Lower leg skin (tissue), 3 donors: ENCODE measurements around the gene FRMD6.

ENCODE experiments used
- POLR2A ChIP-seq, 2 donors: fragments of 450-650 bp; IDR thresholded peaks; one replicate each; pipeline ENCODE4 v1.6.1; 2016 to 2017; ENCODE audit warnings: antibody characterized with exemption in 2 of 2, mild to moderate bottlenecking in 1 of 2, moderate library complexity in 1 of 2
- TF ChIP-seq, protein P1 (sequence below), 3 donors: fragments of 450-650 bp; IDR thresholded peaks; one replicate each; pipeline ENCODE4 v1.5.1; 2016; ENCODE audit warnings: antibody characterized with exemption in 3 of 3, mild to moderate bottlenecking in 3 of 3, moderate library complexity in 2 of 3

GRCh38 chr14:51638071-51638944, 13.4 kb upstream of the FRMD6 start:
- TF ChIP-seq, protein P1, sequence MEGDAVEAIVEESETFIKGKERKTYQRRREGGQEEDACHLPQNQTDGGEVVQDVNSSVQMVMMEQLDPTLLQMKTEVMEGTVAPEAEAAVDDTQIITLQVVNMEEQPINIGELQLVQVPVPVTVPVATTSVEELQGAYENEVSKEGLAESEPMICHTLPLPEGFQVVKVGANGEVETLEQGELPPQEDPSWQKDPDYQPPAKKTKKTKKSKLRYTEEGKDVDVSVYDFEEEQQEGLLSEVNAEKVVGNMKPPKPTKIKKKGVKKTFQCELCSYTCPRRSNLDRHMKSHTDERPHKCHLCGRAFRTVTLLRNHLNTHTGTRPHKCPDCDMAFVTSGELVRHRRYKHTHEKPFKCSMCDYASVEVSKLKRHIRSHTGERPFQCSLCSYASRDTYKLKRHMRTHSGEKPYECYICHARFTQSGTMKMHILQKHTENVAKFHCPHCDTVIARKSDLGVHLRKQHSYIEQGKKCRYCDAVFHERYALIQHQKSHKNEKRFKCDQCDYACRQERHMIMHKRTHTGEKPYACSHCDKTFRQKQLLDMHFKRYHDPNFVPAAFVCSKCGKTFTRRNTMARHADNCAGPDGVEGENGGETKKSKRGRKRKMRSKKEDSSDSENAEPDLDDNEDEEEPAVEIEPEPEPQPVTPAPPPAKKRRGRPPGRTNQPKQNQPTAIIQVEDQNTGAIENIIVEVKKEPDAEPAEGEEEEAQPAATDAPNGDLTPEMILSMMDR (IDR thresholded peaks at IDR 0.05): no peak
- no peak for TF ChIP-seq POLR2A (IDR thresholded peaks at IDR 0.05)
